ENCODE results near the gene UBL3. TPM values are rescaled to one million over a fixed set of nuclear protein-coding genes. Genes with fewer than 3 reads are reported as not detected.

Gene UBL3
- polyA plus RNA-seq (ENCODE audit: insufficient read length in 3 of 3) = 10 to 100 TPM; 36.4 to 37.4 (median 37.3) TPM
- long read RNA-seq, donor 1, full-length matches to known transcripts = 12 of 12 reads
- long read RNA-seq, donor 1, partial matches to known transcripts = 0 of 12 reads
- long read RNA-seq, donor 1, other reads (novel, unspliced or antisense) = 0 of 12 reads
- long read RNA-seq, donor 2, full-length matches to known transcripts = 27 of 27 reads
- long read RNA-seq, donor 2, partial matches to known transcripts = 0 of 27 reads
- long read RNA-seq, donor 2, other reads (novel, unspliced or antisense) = 0 of 27 reads
- long read RNA-seq, donor 3, full-length matches to known transcripts = 16 of 16 reads
- long read RNA-seq, donor 3, partial matches to known transcripts = 0 of 16 reads
- long read RNA-seq, donor 3, other reads (novel, unspliced or antisense) = 0 of 16 reads
- long read RNA-seq, donor 4, full-length matches to known transcripts = 13 of 13 reads
- long read RNA-seq, donor 4, partial matches to known transcripts = 0 of 13 reads
- long read RNA-seq, donor 4, other reads (novel, unspliced or antisense) = 0 of 13 reads
- long read RNA-seq, donor 5, full-length matches to known transcripts = 11 of 11 reads
- long read RNA-seq, donor 5, partial matches to known transcripts = 0 of 11 reads
- long read RNA-seq, donor 5, other reads (novel, unspliced or antisense) = 0 of 11 reads
- long read RNA-seq, donor 6, full-length matches to known transcripts = 26 of 26 reads
- long read RNA-seq, donor 6, partial matches to known transcripts = 0 of 26 reads
- long read RNA-seq, donor 6, other reads (novel, unspliced or antisense) = 0 of 26 reads
- long read RNA-seq, donor 7, full-length matches to known transcripts = 24 of 24 reads
- long read RNA-seq, donor 7, partial matches to known transcripts = 0 of 24 reads
- long read RNA-seq, donor 7, other reads (novel, unspliced or antisense) = 0 of 24 reads
- long read RNA-seq, donor 8, full-length matches to known transcripts = 7 of 7 reads
- long read RNA-seq, donor 8, partial matches to known transcripts = 0 of 7 reads
- long read RNA-seq, donor 8, other reads (novel, unspliced or antisense) = 0 of 7 reads
- long read RNA-seq, donor 9, full-length matches to known transcripts = 22 of 22 reads
- long read RNA-seq, donor 9, partial matches to known transcripts = 0 of 22 reads
- long read RNA-seq, donor 9, other reads (novel, unspliced or antisense) = 0 of 22 reads
- long read RNA-seq, donor 10, full-length matches to known transcripts = 13 of 13 reads
- long read RNA-seq, donor 10, partial matches to known transcripts = 0 of 13 reads
- long read RNA-seq, donor 10, other reads (novel, unspliced or antisense) = 0 of 13 reads
- long read RNA-seq, donor 11, full-length matches to known transcripts = 10 of 10 reads
- long read RNA-seq, donor 11, partial matches to known transcripts = 0 of 10 reads
- long read RNA-seq, donor 11, other reads (novel, unspliced or antisense) = 0 of 10 reads
- long read RNA-seq, donor 12, full-length matches to known transcripts = 26 of 58 reads
- long read RNA-seq, donor 12, partial matches to known transcripts = 32 of 58 reads
- long read RNA-seq, donor 12, other reads (novel, unspliced or antisense) = 0 of 58 reads
- long read RNA-seq, donor 13, full-length matches to known transcripts = 8 of 8 reads
- long read RNA-seq, donor 13, partial matches to known transcripts = 0 of 8 reads
- long read RNA-seq, donor 13, other reads (novel, unspliced or antisense) = 0 of 8 reads
- long read RNA-seq, donor 14 = 0 reads
- long read RNA-seq, donor 15, full-length matches to known transcripts = 32 of 32 reads
- long read RNA-seq, donor 15, partial matches to known transcripts = 0 of 32 reads
- long read RNA-seq, donor 15, other reads (novel, unspliced or antisense) = 0 of 32 reads
- long read RNA-seq, donor 16, full-length matches to known transcripts = 13 of 26 reads
- long read RNA-seq, donor 16, partial matches to known transcripts = 13 of 26 reads
- long read RNA-seq, donor 16, other reads (novel, unspliced or antisense) = 0 of 26 reads

GRCh38 chr13:29850213-29850898, at the start of gene UBL3:
TSS of gene UBL3 (minus strand) at chr13:29850617. CDS start at chr13:29849538, 1,079 bp downstream.
- peak; percentile 98 for DNase-seq

GRCh38 chr13:29897102-29897501, 46.7 kb upstream of the UBL3 start:
- no peak for DNase-seq

GRCh38 chr13:29893438-29893837, 43.0 kb upstream of the UBL3 start:
- DNase-seq = no peak

- no peak for DNase-seq
Measured at GRCh38 chr13:29892151-29892550, 41.7 kb upstream of the UBL3 start.

GRCh38 chr13:29889111-29889510, 38.7 kb upstream of the UBL3 start:
- DNase-seq = no peak

GRCh38 chr13:29888306-29888705, 37.9 kb upstream of the UBL3 start:
- DNase-seq = no peak

- no peak for DNase-seq
Measured at GRCh38 chr13:29887686-29888085, 37.3 kb upstream of the UBL3 start.

GRCh38 chr13:29887030-29887557, 36.7 kb upstream of the UBL3 start:
- no peak for DNase-seq

- DNase-seq = no peak
Measured at GRCh38 chr13:29886446-29886845, 36.0 kb upstream of the UBL3 start.

GRCh38 chr13:29885989-29886388, 35.6 kb upstream of the UBL3 start:
- no peak for DNase-seq

GRCh38 chr13:29884671-29885430, 34.4 kb upstream of the UBL3 start:
- DNase-seq = no peak

GRCh38 chr13:29883941-29884518, 33.6 kb upstream of the UBL3 start:
- no peak for DNase-seq

- no peak for DNase-seq
Measured at GRCh38 chr13:29882076-29882475, 31.7 kb upstream of the UBL3 start.

GRCh38 chr13:29878101-29878500, 27.7 kb upstream of the UBL3 start:
- no peak for DNase-seq

- DNase-seq = no peak
Measured at GRCh38 chr13:29877456-29878078, 27.1 kb upstream of the UBL3 start.

GRCh38 chr13:29875646-29876045, 25.2 kb upstream of the UBL3 start:
- DNase-seq = no peak

GRCh38 chr13:29868581-29868980, 18.2 kb upstream of the UBL3 start:
- DNase-seq = no peak

GRCh38 chr13:29865934-29866333, 15.5 kb upstream of the UBL3 start:
- no peak for DNase-seq
